Stimulated activated CD8-positive, alpha-beta memory T cell treated with anti-CD3 and anti-CD28 coated beads, Interleukin-7, amount 100 ng/mL, for 4 hours (primary cell): Measurements from ENCODE around the gene ANO10.
"Not testable (repeated sequence)": the region's sequence is repeated elsewhere in the genome, so short reads cannot be mapped to it uniquely, and the experiment has no call there.

Experiments used
- DNase-seq, 2 donors: peaks; one replicate each; pipeline ENCODE4 v3.0.0-alpha.2; 2020; ENCODE audit warnings: low read depth in 2 of 2

Gene ANO10

DNA sequence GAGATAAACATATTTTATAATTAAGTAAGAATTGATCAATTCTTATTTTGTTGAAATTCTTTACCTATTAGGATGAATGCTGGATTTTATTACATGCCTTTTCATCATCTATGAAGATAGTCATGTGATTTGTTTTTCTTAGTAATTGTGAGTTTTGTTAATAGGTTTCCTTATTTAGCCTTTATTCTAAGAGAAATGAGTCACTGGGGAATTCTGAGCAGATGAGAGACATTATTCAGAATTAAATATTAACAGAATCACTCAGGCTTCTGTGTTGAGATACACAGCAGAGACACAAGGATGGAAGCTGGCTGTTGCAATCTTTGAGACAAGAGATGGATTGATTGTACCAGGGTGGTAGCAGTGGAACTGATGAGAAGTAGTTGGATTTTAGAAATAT is 7.4 kb upstream of the ANO10 start:
- no peak for DNase-seq

DNA sequence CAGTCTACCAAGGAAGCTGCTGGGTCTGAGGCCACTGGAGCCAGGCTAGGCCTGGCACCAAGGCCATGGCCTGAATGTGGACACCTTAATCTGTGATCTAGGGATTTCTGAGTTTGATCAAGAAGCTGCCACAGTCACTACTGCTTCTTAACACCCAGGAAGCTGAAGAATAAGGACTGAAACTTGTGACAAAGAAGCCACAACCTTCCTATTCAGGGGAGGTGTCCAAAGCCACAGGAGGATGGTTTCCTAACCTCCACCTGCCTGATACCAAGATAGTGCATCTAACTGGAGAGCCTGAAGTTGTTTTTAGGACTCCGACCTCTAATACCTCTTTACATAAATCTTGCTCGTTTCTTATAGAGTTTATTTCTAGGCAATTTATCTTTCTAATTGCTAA is 5.5 kb upstream of the ANO10 start:
- no peak for DNase-seq

DNA sequence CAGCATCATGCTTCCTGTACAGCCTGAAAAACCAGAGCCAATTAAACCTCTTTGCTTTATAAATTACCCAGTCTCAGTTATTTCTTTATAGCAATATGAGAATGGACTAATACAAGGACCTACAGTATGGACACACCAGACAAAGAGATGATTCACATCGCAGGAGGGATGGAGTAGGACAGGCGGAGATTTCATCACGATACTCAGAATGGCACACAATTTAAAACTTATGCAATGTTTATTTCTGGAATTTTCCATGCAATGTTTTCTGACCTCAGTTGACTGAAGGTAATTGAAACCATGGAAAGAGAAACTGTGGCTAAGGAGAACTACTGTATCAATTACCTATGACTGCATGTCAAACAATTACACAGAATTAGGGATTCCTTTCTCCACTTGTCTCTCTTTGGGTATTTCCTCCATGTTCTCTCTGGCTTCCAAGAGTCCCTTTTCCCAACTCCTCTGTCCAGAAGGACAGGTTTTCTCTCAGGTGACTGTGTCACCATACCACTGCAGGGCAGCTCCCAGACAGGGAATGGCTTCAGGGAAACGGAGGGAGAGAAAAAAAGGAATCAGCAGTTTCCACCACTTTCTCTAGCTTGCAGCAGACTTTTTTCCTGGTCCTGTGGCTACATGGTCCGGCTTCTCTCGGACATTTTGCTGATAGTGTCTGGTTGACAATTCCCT is 3.0 kb upstream of the ANO10 start:
- no peak for DNase-seq

DNA sequence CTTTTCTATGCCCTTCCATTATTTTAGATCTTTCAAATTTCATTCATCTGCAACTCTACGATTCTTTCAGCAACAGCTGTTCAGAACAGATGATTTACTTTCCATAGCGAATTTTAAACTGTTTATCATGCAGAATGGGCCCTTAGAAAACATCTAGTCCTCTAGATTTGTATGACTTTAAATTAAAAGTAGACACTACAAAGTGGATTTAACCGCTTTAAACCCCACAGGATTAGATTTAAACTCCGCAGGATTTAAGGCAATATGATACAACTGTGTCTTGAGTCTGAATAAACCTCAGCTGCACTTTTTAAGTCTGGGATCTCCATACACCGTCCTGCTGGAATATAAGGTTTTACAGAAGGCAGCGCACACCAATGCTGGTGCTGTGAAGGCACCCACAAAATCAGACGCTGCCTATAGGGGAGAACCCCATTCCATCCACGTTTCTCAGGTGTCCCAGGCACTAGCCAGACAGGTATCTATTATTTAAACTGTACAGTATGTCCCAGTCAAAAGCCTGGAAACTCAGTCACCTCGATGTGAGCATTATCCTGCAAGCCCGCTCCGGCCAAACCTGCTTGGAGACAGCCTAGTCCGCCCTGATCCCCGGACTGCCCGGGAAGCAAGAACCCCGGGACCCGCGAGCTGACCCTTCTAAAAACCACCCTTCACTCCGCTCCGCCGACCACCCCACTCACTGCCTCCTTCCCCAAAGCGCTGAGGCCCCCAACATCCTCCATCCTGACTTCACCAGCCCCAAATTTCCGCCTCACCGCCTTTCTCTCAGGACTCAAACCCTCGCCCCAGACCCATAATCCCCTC is 768 bp downstream of the ANO10 start:
- no peak for DNase-seq

DNA sequence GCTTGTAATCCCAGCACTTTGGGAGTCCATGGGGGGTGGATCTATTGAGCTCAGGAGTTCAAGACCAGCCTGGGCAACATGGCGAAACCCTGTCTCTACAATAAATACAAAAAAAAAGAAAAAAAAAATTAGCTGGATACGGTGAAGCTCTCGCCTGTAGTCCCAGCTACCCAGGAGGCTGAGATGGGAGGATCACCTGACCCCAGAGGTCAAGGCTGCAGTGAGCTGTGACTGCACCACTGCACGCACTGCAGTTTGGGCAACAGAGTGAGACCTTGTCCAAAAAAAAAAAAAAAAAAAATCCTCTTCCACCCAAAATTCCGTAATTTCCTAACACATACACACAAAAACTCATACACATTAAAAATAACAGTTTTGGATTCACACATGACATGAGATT is 2.2 kb downstream of the ANO10 start:
- no peak for DNase-seq

DNA sequence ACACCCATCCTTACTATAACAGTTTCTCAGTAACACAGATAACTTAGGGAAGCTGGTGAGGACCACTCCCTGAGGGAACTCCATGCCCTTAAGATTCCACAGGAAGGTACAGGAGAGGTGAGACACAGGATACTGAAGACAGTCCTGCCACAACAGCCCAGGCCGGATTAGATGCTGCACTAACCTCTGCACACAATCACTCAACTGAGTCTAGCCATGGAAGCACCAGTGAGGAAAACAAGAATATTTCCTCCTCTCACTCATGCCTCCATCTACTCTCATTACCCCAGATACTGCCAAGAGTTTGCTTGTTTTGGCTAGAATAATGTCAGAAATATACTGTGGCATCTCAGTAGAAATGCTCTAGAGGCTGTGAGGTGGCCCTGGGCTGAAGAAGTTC is 3.7 kb downstream of the ANO10 start:
- no peak for DNase-seq

DNA sequence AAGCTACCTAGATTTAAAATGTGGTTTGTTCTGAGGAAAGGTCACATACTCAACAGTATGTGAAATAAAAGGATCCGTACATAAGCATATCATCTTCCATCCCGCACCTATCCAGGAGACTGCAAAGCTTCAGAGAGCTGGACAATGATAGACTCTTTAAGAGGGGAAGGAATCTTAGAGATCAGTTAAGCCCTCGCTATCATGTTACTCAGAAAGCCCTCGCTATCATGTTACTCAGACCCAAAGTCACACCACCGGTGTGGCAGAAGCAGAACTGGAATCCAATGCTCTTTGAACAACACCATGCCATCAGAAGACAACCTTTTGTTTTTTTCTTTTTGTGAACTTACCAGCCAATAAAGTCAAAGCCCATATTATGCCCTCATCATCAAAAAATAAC is 5.8 kb downstream of the ANO10 start:
- DNase-seq: no peak

DNA sequence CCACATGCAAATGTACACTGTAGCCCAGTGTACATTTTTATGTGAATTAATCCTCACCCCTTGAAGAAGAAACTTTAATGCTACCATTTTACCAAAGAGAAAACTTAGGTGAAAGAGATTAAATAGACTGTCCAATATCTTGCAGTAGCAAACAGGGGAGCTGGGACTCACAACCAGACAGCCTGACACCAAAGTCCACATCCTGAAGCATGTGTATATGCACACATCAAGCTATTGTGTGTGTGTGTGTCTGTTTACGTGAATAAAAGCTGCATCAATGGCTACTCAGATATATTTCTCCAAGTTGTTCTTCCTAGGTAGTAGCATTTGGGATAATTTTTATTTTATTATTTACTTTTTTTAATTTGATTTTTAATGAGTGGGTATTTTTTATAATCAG is 6.7 kb downstream of the ANO10 start:
- no peak for DNase-seq

DNA sequence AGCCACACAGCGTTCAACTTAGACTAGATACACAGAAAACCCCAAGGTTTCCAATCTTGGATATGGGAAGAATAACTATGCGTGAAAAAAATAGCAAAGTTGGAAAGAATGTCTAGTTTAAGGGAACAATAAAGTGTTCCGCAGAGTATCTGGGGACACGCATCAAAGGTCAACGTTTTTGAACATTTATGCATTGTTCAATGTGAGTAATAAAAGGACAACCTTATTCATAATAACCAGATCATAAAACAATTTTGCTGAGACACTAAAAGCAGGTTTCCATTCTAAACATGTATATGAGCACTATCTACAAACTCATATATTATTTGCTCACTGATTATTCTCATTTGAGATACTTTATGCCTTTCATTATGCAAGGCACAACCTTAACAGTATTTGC is 7.8 kb downstream of the ANO10 start:
- no peak for DNase-seq

DNA sequence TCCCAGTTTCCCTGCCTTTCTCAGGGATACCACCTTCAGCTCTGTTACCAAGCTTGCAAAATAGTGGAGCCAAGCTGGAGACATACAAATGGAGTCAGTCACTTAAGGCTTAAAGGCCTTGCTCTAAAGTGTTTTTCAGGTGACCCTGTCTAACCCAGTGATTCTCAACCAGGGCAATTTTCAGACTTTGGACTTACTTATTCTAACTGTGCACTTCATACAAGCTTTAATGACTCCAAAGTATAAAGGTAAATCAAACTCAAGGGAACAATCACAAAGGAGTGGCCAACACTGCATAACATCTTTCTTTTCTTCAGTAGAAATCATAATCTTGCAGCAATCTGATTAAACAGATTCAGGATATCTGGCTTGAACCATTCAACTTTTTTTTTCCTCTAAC is 9.4 kb downstream of the ANO10 start:
- no peak for DNase-seq

DNA sequence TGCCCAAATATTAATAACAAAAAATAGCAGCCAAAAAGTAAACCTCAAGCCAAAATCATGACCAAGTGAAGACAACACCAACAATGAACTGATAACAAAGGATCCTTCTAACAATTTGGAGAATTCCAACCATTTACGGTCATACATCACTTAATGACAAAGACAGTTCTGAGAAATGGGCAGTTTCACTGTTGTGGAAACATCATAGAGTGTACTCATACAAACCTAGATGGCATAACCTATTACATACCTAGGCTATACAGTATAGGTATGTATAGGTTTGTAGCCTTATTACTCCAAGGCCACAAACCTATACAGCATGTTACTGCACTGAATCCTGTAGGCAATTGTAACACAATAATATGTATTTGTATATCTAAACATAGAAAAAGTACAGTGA is 12.4 kb downstream of the ANO10 start:
- DNase-seq: no peak

DNA sequence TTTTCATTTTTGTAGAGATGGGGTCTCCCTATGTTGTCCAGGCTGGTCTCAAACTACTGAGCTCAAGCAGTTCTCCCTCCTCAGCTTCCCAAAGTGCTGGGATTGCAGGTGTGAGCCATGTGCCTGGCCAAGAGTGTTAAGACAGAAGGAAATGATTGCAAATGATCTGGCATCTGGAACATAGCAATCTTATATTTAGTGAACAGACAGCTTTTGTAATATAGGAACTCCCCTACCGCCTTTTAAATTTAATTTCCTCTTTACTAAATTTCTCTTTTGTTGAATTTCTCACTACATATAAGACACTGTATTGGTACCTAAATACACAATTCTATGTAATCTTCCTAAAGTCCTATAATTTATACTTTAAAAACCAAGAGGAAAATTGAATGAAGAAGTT is 13.1 kb downstream of the ANO10 start:
- no peak for DNase-seq

DNA sequence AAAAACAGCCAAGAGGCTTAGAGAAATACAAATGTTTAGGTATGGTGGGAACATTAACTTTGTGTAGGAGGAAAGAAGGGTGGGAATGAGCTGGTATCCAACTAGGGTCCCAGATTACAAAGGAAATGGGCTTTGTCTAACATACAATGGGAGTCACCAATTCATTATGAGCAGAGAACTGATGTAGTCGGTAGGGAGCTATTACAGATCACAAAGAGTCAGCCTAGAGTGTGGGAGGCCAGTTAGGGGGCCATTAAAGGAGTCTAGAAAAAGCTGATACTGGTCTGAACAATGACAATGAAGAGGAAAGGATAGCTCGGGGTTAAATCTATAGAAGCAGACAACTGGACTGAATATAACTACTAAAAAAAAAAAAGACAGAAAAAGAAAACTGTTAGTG is 15.5 kb downstream of the ANO10 start:
- no peak for DNase-seq

DNA sequence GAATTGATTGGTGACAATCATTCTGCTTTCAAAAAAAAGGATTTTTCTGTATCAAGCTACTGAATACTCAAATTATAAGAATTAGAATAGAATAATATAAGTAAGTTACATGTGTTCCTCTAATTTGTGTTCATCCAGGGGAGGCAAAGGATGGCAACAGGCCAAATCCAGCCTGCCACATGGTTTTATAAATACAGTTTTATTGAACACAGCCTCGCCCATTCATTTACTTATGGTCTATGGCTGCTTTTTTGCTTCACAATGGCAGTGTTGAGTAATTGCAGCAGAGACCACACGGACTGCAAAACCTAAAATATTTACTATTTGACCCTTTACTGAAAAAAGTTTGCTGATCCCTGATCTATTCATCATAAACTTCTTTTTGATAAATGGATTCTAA is 21.9 kb downstream of the ANO10 start:
- not testable (repeated sequence) for DNase-seq

DNA sequence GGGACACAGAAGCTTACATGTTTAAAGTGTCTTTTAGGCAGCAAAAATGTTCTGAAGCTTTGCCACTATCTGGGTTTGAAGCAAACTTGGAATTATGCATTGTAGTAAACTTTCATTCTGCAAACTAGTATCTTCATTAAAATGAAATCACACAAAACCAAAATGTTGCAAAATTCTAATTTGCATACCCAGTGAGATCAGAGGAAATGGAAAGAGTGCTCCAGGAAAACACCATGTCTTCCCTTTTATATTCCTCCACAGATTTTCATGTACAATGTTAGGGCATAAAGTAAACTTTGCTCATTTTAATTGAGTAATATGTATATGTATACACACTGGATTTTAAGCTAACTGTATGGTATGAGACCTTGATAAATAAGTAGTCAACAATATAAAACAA is 23.9 kb downstream of the ANO10 start:
- DNase-seq: no peak

DNA sequence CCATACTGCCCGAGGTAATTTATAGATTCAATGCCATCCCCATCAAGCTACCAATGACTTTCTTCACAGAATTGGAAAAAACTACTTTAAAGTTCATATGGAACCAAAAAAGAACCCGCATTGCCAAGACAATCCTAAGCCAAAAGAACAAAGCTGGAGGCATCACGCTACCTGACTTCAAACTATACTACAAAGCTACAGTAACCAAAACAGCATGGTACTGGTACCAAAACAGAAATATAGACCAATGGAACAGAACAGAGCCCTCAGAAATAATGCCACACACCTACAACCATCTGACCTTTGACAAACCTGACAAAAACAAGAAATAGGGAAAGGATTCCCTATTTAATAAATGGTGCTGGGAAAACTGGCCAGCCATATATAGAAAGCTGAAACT is 25.6 kb downstream of the ANO10 start:
- DNase-seq: not testable (repeated sequence)

DNA sequence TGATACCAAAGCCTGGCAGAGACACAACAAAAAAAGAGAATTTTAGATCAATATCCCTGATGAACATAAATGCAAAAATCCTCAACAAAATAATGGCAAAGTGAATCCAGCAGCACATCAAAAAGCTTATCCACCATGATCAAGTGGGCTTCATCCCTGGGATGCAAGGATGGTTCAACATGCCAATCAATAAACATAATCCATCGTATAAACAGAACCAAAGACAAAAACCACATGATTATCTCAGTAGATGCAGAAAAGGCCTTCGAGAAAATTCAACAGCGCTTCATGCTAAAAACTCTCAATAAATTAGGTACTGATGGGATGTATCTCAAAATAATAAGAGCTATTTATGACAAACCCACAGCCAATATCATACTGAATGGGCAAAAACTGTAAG is 26.5 kb downstream of the ANO10 start:
- not testable (repeated sequence) for DNase-seq

DNA sequence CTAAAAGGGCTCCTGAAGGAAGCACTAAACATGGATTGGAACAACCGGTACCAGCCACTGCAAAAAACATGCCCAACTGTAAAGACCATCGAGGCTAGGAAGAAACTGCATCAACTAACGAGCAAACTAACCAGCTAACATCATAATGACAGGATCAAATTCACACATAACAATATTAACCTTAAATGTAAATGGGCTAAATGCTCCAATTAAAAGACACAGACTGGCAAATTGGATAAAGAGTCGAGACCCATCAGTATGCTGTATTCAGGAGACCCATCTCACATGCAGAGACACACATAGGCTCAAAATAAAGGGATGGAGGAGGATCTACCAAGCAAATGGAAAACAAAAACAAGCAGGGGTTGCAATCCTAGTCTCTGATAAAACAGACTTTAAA is 28.2 kb downstream of the ANO10 start:
- not testable (repeated sequence) for DNase-seq

DNA sequence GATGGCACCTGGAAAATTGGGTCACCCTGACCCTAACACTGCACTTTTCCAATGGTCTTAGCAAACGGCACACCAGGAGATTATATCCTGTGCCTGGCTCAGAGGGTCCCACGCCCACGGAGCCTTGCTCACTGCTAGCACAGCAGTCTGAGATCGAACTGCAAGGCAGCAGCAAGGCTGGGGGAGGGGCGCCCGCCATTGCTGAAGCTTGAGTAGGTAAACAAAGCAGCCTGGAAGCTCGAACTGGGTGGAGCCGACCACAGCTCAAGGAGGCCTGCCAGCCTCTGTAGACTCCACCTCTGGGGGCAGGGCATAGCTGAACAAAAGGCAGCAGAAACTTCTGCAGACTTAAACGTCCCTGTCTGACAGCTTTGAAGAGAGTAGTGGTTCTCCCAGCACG is 29.9 kb downstream of the ANO10 start:
- DNase-seq: not testable (repeated sequence)

DNA sequence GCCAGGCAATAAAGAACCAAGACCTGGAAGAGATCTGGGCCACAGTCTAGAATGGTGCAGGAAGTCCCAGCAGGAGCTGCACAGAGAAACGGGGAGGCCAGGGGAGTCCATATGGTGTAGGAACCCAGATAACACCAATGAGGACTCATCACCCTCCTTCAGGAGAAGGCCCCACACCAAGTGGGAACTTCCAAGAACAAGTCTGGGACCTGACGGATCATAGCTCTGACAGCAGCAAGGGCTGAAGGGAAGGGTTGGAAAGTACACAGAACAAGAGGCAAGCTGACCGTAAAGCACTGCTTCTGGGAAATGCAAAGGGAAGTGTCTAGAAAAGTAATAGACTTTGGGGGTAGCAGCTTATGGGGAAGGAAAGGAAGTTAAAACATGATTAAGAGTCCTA is 34.5 kb downstream of the ANO10 start:
- no peak for DNase-seq

DNA sequence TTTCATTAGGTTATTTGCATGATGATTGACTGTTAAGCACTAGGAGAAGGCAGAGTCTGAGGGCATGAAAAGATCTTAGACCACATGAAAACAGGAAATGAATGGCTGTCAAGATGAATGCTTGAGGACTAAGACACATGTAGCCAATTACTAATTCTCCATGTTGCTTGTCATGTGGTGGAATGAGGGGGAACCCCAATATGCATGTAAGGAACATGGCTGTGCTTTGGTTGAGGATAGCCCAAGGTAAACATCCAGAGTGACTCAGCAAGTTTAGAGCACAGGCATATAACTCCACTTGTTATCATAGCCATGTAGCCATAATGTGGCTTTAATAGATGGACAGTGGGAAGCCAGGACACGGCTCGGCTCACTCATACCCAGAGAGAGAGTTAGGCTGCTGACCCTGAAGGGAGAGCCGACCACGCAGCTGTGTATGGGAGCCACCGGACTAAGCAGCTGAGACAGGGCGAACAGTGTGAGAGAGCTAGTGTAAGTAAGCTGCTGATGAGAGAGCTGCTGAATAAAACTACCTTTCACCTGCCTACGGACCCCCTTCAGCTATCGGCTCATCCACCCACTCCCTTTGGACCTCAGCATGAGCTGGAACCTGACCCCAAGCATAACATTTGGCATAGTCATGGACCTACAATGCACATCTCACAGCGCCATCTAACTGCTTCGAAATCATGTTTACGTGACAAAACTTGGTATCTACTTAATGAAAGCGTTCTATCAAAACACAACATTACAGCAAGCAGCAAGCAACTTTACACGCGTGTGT is 37.6 kb downstream of the ANO10 start:
- no peak for DNase-seq

DNA sequence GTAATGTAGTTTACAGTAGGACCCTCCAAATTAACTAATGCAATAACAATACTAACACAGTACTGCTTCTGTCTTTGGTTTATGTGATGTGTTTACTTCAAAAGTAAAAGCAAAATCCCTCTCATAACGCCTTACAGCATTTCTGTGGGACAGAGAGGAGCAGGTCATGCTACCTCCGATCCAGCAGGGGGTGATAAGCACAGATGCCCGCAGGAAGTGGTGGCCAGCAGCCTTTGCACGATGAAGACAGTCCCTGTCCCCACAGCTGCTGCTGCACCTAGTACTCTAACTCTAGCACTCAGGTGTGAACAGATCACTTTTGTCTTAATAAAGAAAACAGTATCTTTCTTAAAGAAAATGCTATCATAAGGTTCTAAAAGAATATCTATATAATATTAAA is 38.3 kb downstream of the ANO10 start:
- DNase-seq: no peak

DNA sequence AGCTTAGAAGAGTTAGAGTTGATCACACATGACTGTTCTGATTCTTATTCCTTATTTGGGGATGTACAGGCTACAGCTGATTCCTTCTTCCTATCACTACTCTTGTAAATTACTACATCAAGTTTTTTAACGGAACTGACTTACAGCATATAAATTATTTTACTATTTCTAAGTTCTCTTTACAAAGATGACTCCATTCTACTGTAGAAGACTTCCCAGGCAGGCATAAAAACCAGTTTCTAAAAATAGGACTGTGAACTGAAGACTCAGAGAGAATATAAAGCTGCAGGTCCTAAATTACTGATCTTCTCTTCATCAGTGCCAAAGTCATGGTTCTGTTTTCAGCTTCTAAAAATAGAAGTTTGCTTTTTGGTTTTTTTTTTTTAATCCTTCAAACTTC is 38.9 kb downstream of the ANO10 start:
- DNase-seq: no peak
